CD14-positive monocyte (primary cell): ENCODE data around the gene HS3ST2. TPM values are rescaled to one million over a fixed set of nuclear protein-coding genes. Genes with fewer than 3 reads are reported as not detected.

Experiments used
- DNase-seq, 3 donors: peaks; one replicate each; pipeline ENCODE4 v3.0.0-alpha.2; 2011 to 2022
- H2AFZ ChIP-seq: 2 replicates; pipeline ENCODE4 v1.6.0; 2012; ENCODE audit warnings: mild to moderate bottlenecking, low read depth, low read length, inconsistent platforms; ENCODE audit not compliant: insufficient read depth, poor library complexity, severe bottlenecking
- H3K27ac ChIP-seq, 2 donors: 1 replicate in 1 of 2; 2 replicates in 1 of 2; pipeline ENCODE4 v1.5.1; 2012 to 2013; ENCODE audit warnings: low read length in 2 of 2, control low read depth in 1 of 2, inconsistent platforms in 1 of 2, low read depth in 1 of 2, mild to moderate bottlenecking in 1 of 2
- H3K27me3 ChIP-seq, 2 donors: one replicate each; pipeline versions ENCODE4 v1.6.0 to v1.6.1; 2011 to 2013; ENCODE audit warnings: low read length in 2 of 2; ENCODE audit not compliant: control insufficient read depth in 2 of 2, insufficient read depth in 2 of 2
- H3K36me3 ChIP-seq, 2 donors: replicated peaks in 1 of 2; 1 replicate in 1 of 2; 2 replicates in 1 of 2; pipeline versions ENCODE4 v1.5.1 to v1.6.1; 2012 to 2013; ENCODE audit warnings: low read length in 2 of 2, control low read depth in 1 of 2, inconsistent platforms in 1 of 2, mild to moderate bottlenecking in 1 of 2; ENCODE audit not compliant: insufficient read depth in 2 of 2, control insufficient read depth in 1 of 2
- H3K4me1 ChIP-seq, 2 donors: 1 replicate in 1 of 2; 2 replicates in 1 of 2; pipeline versions ENCODE4 v1.5.1 to v1.6.1; 2012 to 2013; ENCODE audit warnings: low read length in 2 of 2, control low read depth in 1 of 2, inconsistent platforms in 1 of 2, mild to moderate bottlenecking in 1 of 2, moderate library complexity in 1 of 2; ENCODE audit not compliant: insufficient read depth in 2 of 2, control insufficient read depth in 1 of 2
- H3K4me2 ChIP-seq: replicated peaks from 2 replicates; pipeline ENCODE3; 2012; ENCODE audit warnings: low read length, moderate library complexity, mild to moderate bottlenecking; ENCODE audit not compliant: poor library complexity, severe bottlenecking; ENCODE audit errors: extremely low read depth
- H3K4me3 ChIP-seq, 3 experiments: fragments of 200-600 bp in 1 of 3; sonication (generic) in 1 of 3; replicated peaks in 1 of 3; 1 replicate in 2 of 3; 2 replicates in 1 of 3; pipeline ENCODE4 v1.5.1; 2011 to 2013; ENCODE audit warnings: low read length in 3 of 3, mild to moderate bottlenecking in 3 of 3, control low read depth in 2 of 3, low read depth in 2 of 3, inconsistent platforms in 1 of 3, moderate library complexity in 1 of 3
- H3K79me2 ChIP-seq: 2 replicates; pipeline ENCODE4 v1.6.0; 2012; ENCODE audit warnings: mild to moderate bottlenecking, control low read depth, inconsistent platforms, low read length, moderate library complexity; ENCODE audit not compliant: insufficient read depth
- H3K9ac ChIP-seq: 2 replicates; pipeline ENCODE4 v1.6.0; 2017; ENCODE audit warnings: low read length, mild to moderate bottlenecking; ENCODE audit not compliant: insufficient read depth, poor library complexity, severe bottlenecking
- H3K9me3 ChIP-seq, 2 donors: replicated peaks in 1 of 2; 1 replicate in 1 of 2; 2 replicates in 1 of 2; pipeline versions ENCODE4 v1.5.1 to v1.6.1; 2012 to 2013; ENCODE audit warnings: low read length in 2 of 2, control low read depth in 1 of 2; ENCODE audit not compliant: control insufficient read depth in 1 of 2, insufficient read depth in 1 of 2
- H4K20me1 ChIP-seq: 2 replicates; pipeline ENCODE4 v1.6.0; 2012; ENCODE audit warnings: mild to moderate bottlenecking, low read length, control low read depth, moderate library complexity; ENCODE audit not compliant: insufficient read depth
- H3K27ac Mint-ChIP-seq, 7 donors: one replicate each; pipeline ENCODE4 v1.8.0; 2020; ENCODE audit warnings: mild to moderate bottlenecking in 7 of 7, mixed read lengths in 7 of 7, moderate library complexity in 6 of 7, inconsistent platforms in 2 of 7
- H3K27me3 Mint-ChIP-seq, 3 donors: one replicate each; pipeline ENCODE4 v1.8.0; 2021 to 2022; ENCODE audit warnings: low read depth in 3 of 3, mild to moderate bottlenecking in 3 of 3, mixed read lengths in 3 of 3, moderate library complexity in 3 of 3, inconsistent platforms in 1 of 3
- H3K36me3 Mint-ChIP-seq, 2 donors: one replicate each; pipeline ENCODE4 v1.8.0; 2020; ENCODE audit warnings: mixed read lengths in 2 of 2, inconsistent platforms in 1 of 2, mild to moderate bottlenecking in 1 of 2
- H3K4me1 Mint-ChIP-seq: one replicate; pipeline ENCODE4 v1.8.0; 2020; ENCODE audit warnings: mild to moderate bottlenecking, mixed read lengths
- H3K4me3 Mint-ChIP-seq, 2 donors: one replicate each; pipeline ENCODE4 v1.8.0; 2020; ENCODE audit warnings: mild to moderate bottlenecking in 2 of 2, mixed read lengths in 2 of 2, moderate library complexity in 1 of 2
- H3K9me3 Mint-ChIP-seq, 7 donors: one replicate each; pipeline ENCODE4 v1.8.0; 2020 to 2022; ENCODE audit warnings: mixed read lengths in 7 of 7, mild to moderate bottlenecking in 6 of 7, moderate library complexity in 6 of 7, inconsistent platforms in 2 of 7
- WGBS: methylation state at CpG from one replicate; pipeline ENCODE4 v1.1.5; 2013; ENCODE audit warnings: missing lambda C conversion rate; ENCODE audit not compliant: insufficient coverage; 5-methylcytosine and 5-hydroxymethylcytosine counted together
- intact Hi-C, 2 donors: fragments of 100-400 bp; cut with micrococcal nuclease; formaldehyde crosslinking; loops; one replicate each; pipeline versions ENCODE4 v1.15.0 to v1.15.1; 2023
- polyA plus RNA-seq, 3 donors: library from polyadenylated mRNA; depleted of rRNA in 1 of 3; unstranded in 2 of 3; stranded (reverse) in 1 of 3; fragments of 300-500 nt in 2 of 3; fragments of >200 nt in 1 of 3; fragmentation: Illumina TruSeq in 2 of 3; gene quantifications; 1 replicate in 2 of 3; 2 replicates in 1 of 3; pipeline ENCODE4 v1.2.3, GENCODE V29; 2012 to 2021
- TF ChIP-seq, protein P1 (sequence below): fragments of 200-600 bp; IDR thresholded peaks from one replicate; pipeline ENCODE4 v1.8.0; 2022; ENCODE audit warnings: antibody characterized with exemption, mild to moderate bottlenecking

Gene HS3ST2
- polyA plus RNA-seq, 3 donors, result not detected

GRCh38 chr16:22810226-22810625 is 3.7 kb upstream of the HS3ST2 start:
- H3K9me3 Mint-ChIP-seq, result peaks cover 0 to 8% (median 2%) of the 10 kb centered on the region in 7 donors
- peaks cover 43 to 54% of the 10 kb centered on the region in 2 donors for H3K27me3 ChIP-seq

GRCh38 chr16:22813223-22813947 is 577 bp upstream of the HS3ST2 start:
- Histone ChIP-seq H4K20me1 (no peaks in the 10 kb centered on the region), H3K36me3 (no peaks in the 10 kb centered on the region), H3K9me3 (peaks cover 7 to 13% of the 10 kb centered on the region in 2 donors), H3K79me2 (no peaks in the 10 kb centered on the region), H3K4me2 (peak overlapping the region; percentile 9), H3K4me3 (no peak overlapping the region), H2AFZ (no peak overlapping the region), H3K27ac (no peak overlapping the region), H3K4me1 (peaks cover 6 to 9% of the 10 kb centered on the region in 2 donors), H3K27me3 (peaks cover 53 to 64% of the 10 kb centered on the region in 2 donors), H3K9ac (no peak overlapping the region)
- Mint-ChIP-seq H3K4me1 (peaks cover 7% of the 10 kb centered on the region), H3K4me3 (peak overlapping the region; percentile 27 to 87), H3K9me3 (peaks cover 0 to 12% (median 5%) of the 10 kb centered on the region in 7 donors), H3K27me3 (peaks cover 45 to 68% (median 54%) of the 10 kb centered on the region in 3 donors), H3K27ac (no peak overlapping the region), H3K36me3 (peaks cover 0 to 5% of the 10 kb centered on the region in 2 donors)
- intact Hi-C loops, result no loop called here
- 2% methylated on average over 45 of the region's 59 CpGs for WGBS
- peak in 1 of 3 donors; percentile 37 for DNase-seq
- TF ChIP-seq, protein P1, sequence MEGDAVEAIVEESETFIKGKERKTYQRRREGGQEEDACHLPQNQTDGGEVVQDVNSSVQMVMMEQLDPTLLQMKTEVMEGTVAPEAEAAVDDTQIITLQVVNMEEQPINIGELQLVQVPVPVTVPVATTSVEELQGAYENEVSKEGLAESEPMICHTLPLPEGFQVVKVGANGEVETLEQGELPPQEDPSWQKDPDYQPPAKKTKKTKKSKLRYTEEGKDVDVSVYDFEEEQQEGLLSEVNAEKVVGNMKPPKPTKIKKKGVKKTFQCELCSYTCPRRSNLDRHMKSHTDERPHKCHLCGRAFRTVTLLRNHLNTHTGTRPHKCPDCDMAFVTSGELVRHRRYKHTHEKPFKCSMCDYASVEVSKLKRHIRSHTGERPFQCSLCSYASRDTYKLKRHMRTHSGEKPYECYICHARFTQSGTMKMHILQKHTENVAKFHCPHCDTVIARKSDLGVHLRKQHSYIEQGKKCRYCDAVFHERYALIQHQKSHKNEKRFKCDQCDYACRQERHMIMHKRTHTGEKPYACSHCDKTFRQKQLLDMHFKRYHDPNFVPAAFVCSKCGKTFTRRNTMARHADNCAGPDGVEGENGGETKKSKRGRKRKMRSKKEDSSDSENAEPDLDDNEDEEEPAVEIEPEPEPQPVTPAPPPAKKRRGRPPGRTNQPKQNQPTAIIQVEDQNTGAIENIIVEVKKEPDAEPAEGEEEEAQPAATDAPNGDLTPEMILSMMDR, result peak; percentile 24

More at GRCh38 chr16:22810226-22810625, 3.7 kb upstream of the HS3ST2 start:
- Mint-ChIP-seq H3K4me3 (no peak overlapping the region), H3K27ac (no peak overlapping the region), H3K27me3 (peaks cover 30 to 47% (median 35%) of the 10 kb centered on the region in 3 donors), H3K4me1 (peaks cover 7% of the 10 kb centered on the region), H3K36me3 (peaks cover 0 to 5% of the 10 kb centered on the region in 2 donors)
- H3K4me2 ChIP-seq, result no peak overlapping the region
- peaks cover 3 to 13% of the 10 kb centered on the region in 2 donors for H3K9me3 ChIP-seq
- no peaks in the 10 kb centered on the region for H3K79me2 ChIP-seq
- H3K4me3 ChIP-seq, result no peak overlapping the region
- no peaks in the 10 kb centered on the region for H3K36me3 ChIP-seq
- H4K20me1 ChIP-seq, result no peaks in the 10 kb centered on the region
- no peak overlapping the region for H3K9ac ChIP-seq
- no peak overlapping the region for H2AFZ ChIP-seq
- H3K4me1 ChIP-seq, result peaks cover 6 to 9% of the 10 kb centered on the region in 2 donors
- TF ChIP-seq, protein P1, result no peak
- H3K27ac ChIP-seq, result no peak overlapping the region
- intact Hi-C loops, result no loop called here
- DNase-seq, result no peak
